ENCODE data around the gene ENDOG. TPM values are rescaled to one million over a fixed set of nuclear protein-coding genes. Genes with fewer than 3 reads are reported as not detected.

Gene ENDOG
- total and polyA plus RNA-seq, 2 experiments from 2014 or later = 18.9 to 32.6 TPM

DNA sequence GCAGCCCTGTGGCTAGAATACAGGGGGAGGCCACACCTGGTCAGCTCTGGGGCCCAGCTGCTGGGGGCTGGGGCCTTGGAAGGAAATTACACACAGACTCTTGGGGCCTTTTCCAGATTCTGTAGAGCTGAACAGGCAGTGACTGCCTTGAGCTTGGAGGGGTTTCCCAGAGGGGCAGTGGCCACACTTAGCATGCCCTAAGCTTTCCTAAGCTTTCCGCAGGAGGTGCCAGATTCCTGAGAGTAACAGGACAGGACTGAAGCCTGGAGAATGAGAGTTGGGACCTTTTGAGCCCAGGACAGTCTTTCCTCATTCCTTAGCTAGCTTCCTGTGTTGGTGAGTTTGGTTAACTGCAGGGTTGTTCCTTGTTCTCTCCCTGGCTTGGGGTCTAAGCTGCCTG, 29.9 kb upstream of the ENDOG start:
- Histone ChIP-seq H3K9me2 (replicated peaks; ENCODE audit: insufficient read depth) (no peaks in the 10 kb centered on the region), H3K4me1 (ENCODE audit: insufficient read depth) (peaks cover 12% of the 10 kb centered on the region), H3K27me3 (no peaks in the 10 kb centered on the region), H3K4me3 (no peak overlapping the region), H3K9me3 (ENCODE audit: low read depth) (no peaks in the 10 kb centered on the region), H3K36me3 (replicated peaks; ENCODE audit: insufficient read depth, low read depth) (no peaks in the 10 kb centered on the region), H3K4me2 (peak overlapping the region; percentile 76), H3K79me2 (peaks cover 24% of the 10 kb centered on the region), H2AFZ (no peak overlapping the region), H3K27ac (peak overlapping the region; percentile 71), H4K20me1 (ENCODE audit: insufficient read depth, poor library complexity, severe bottlenecking) (no peaks in the 10 kb centered on the region)
- DNase-seq (ENCODE audit: low spot score) = no peak
- TF ChIP-seq EZH2 (IDR thresholded peaks at IDR 0.05; ENCODE audit: borderline replicate concordance) (no peak), EZH2phosphoT487 (IDR thresholded peaks at IDR 0.05; ENCODE audit: low read depth, severe bottlenecking, unreplicated experiment) (no peak)
- TF ChIP-seq, protein P1, sequence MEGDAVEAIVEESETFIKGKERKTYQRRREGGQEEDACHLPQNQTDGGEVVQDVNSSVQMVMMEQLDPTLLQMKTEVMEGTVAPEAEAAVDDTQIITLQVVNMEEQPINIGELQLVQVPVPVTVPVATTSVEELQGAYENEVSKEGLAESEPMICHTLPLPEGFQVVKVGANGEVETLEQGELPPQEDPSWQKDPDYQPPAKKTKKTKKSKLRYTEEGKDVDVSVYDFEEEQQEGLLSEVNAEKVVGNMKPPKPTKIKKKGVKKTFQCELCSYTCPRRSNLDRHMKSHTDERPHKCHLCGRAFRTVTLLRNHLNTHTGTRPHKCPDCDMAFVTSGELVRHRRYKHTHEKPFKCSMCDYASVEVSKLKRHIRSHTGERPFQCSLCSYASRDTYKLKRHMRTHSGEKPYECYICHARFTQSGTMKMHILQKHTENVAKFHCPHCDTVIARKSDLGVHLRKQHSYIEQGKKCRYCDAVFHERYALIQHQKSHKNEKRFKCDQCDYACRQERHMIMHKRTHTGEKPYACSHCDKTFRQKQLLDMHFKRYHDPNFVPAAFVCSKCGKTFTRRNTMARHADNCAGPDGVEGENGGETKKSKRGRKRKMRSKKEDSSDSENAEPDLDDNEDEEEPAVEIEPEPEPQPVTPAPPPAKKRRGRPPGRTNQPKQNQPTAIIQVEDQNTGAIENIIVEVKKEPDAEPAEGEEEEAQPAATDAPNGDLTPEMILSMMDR (IDR thresholded peaks at IDR 0.05; ENCODE audit: poor library complexity) = no peak
- 93% methylated on average over 1 of the region's 1 CpG for WGBS (ENCODE audit: low lambda C conversion rate, missing lambda C conversion rate)

DNA sequence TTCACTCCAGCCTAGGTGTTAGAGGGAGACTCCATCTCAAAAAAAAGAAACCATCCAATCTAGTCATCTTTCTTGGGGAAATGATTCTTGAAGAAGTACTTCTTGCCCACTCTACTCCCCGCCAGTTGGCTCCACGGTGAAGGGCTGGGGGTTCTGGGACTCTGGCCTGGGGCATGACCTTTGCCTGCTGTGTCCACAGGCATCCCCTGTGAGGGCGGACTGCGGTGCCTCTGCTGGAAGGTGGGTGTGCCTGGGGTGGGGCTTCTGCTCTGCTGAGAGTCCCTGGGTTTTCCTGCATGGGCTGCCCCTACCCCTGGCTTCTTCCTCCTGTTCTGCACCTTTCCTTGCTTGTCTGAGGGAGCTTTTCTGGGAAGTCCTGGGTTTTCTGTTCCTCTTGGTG, 27.8 kb upstream of the ENDOG start:
- Histone ChIP-seq H3K36me3 (replicated peaks; ENCODE audit: insufficient read depth, low read depth) (no peaks in the 10 kb centered on the region), H3K79me2 (peaks cover 24% of the 10 kb centered on the region), H3K4me3 (no peak overlapping the region), H3K9me2 (replicated peaks; ENCODE audit: insufficient read depth) (no peaks in the 10 kb centered on the region), H3K4me1 (ENCODE audit: insufficient read depth) (peaks cover 12% of the 10 kb centered on the region), H3K4me2 (no peak overlapping the region), H4K20me1 (ENCODE audit: insufficient read depth, poor library complexity, severe bottlenecking) (no peaks in the 10 kb centered on the region), H2AFZ (no peak overlapping the region), H3K9me3 (ENCODE audit: low read depth) (no peaks in the 10 kb centered on the region), H3K27ac (no peak overlapping the region), H3K27me3 (no peaks in the 10 kb centered on the region)
- 93% methylated on average over 4 of the region's 4 CpGs for WGBS (ENCODE audit: low lambda C conversion rate, missing lambda C conversion rate)
- no peak for TF ChIP-seq EZH2phosphoT487 (IDR thresholded peaks at IDR 0.05; ENCODE audit: low read depth, severe bottlenecking, unreplicated experiment)
- no peak for TF ChIP-seq EZH2 (IDR thresholded peaks at IDR 0.05; ENCODE audit: borderline replicate concordance)
- TF ChIP-seq, protein P1 (IDR thresholded peaks at IDR 0.05; ENCODE audit: poor library complexity) = no peak
- DNase-seq (ENCODE audit: low spot score) = no peak

DNA sequence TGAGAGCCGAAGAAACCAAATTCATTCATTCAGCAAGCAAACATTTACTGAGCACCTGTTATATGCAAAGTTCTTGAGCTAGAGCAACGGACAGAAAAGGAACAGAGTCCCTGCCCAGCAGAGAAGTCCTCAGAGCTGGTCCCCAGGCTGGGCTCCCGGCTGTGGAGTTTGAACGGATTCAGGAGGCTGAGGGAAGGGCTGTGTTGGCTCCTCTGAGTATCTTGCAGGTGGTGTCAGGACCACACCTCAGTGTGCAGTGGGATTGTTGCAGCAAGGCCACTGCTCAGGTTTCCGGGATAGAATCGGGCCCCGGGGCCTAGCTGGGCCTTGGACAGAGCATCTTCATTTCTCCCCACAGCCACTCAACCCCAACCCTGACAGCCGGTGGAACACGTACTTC, 26.2 kb upstream of the ENDOG start:
- H3K4me3 ChIP-seq = no peak overlapping the region
- no peak for DNase-seq (ENCODE audit: low spot score)
- no peaks in the 10 kb centered on the region for H3K36me3 ChIP-seq (replicated peaks; ENCODE audit: insufficient read depth, low read depth)
- H3K4me2 ChIP-seq = no peak overlapping the region
- no peaks in the 10 kb centered on the region for H3K9me2 ChIP-seq (replicated peaks; ENCODE audit: insufficient read depth)
- no peak overlapping the region for H3K27ac ChIP-seq
- WGBS (ENCODE audit: low lambda C conversion rate, missing lambda C conversion rate) = 82% methylated on average over 8 of the region's 9 CpGs
- H3K27me3 ChIP-seq = no peaks in the 10 kb centered on the region
- H3K9me3 ChIP-seq (ENCODE audit: low read depth) = no peaks in the 10 kb centered on the region
- peaks cover 24% of the 10 kb centered on the region for H3K79me2 ChIP-seq
- TF ChIP-seq EZH2 (IDR thresholded peaks at IDR 0.05; ENCODE audit: borderline replicate concordance) = no peak
- TF ChIP-seq, protein P1 (IDR thresholded peaks at IDR 0.05; ENCODE audit: poor library complexity) = no peak
- TF ChIP-seq EZH2phosphoT487 (IDR thresholded peaks at IDR 0.05; ENCODE audit: low read depth, severe bottlenecking, unreplicated experiment) = no peak
- H4K20me1 ChIP-seq (ENCODE audit: insufficient read depth, poor library complexity, severe bottlenecking) = no peaks in the 10 kb centered on the region
- no peak overlapping the region for H2AFZ ChIP-seq
- H3K4me1 ChIP-seq (ENCODE audit: insufficient read depth) = peaks cover 9% of the 10 kb centered on the region
